MM.1S (cell line): ENCODE measurements around the gene PDE11A.

Source experiments
- DNase-seq: peaks from one replicate; pipeline ENCODE4 v3.0.0-alpha.2; 2015
- H2AFZ ChIP-seq: fragments of 300-600 bp; sonication (generic); 2 replicates; pipeline ENCODE4 v1.6.0; 2016; ENCODE audit warnings: antibody characterized with exemption, low read length
- H3F3A ChIP-seq: fragments of 300-600 bp; sonication (generic); 2 replicates; pipeline ENCODE4 v1.6.1; 2016; ENCODE audit warnings: mild to moderate bottlenecking, antibody characterized with exemption, low read length, moderate library complexity, mixed read lengths; ENCODE audit not compliant: insufficient read depth
- H3K27ac ChIP-seq: fragments of 300-600 bp; sonication (generic); 2 replicates; pipeline ENCODE4 v1.5.1; 2016; ENCODE audit warnings: mild to moderate bottlenecking, low read length
- H3K27me3 ChIP-seq: fragments of 300-600 bp; sonication (generic); replicated peaks from 2 replicates; pipeline ENCODE4 v1.6.0; 2016; ENCODE audit warnings: low read length; ENCODE audit not compliant: insufficient read depth
- H3K36me3 ChIP-seq: fragments of 300-600 bp; sonication (generic); replicated peaks from 2 replicates; pipeline ENCODE4 v1.6.1; 2016; ENCODE audit warnings: mild to moderate bottlenecking, low read length, mixed read lengths; ENCODE audit not compliant: insufficient read depth
- H3K4me1 ChIP-seq: fragments of 300-600 bp; sonication (generic); 2 replicates; pipeline ENCODE4 v1.6.1; 2016; ENCODE audit warnings: low read length, mixed read lengths
- H3K4me2 ChIP-seq: fragments of 300-600 bp; sonication (generic); 2 replicates; pipeline ENCODE4 v1.6.0; 2016; ENCODE audit warnings: low read depth, low read length
- H3K4me3 ChIP-seq: fragments of 300-600 bp; sonication (generic); 2 replicates; pipeline ENCODE4 v1.5.1; 2016; ENCODE audit warnings: low read length, mixed read lengths
- H3K79me2 ChIP-seq: fragments of 300-600 bp; sonication (generic); 2 replicates; pipeline ENCODE4 v1.6.1; 2016; ENCODE audit warnings: mixed run types, low read length, mixed read lengths
- H3K9ac ChIP-seq: fragments of 300-600 bp; sonication (generic); 2 replicates; pipeline ENCODE4 v1.6.1; 2016; ENCODE audit warnings: low read length, mixed read lengths
- H3K9me2 ChIP-seq: fragments of 300-600 bp; sonication (generic); replicated peaks from 2 replicates; pipeline ENCODE4 v1.6.1; 2016; ENCODE audit warnings: mild to moderate bottlenecking, low read length, mixed read lengths; ENCODE audit not compliant: insufficient read depth
- H3K9me3 ChIP-seq: fragments of 300-600 bp; sonication (generic); replicated peaks from 2 replicates; pipeline ENCODE4 v1.6.1; 2016; ENCODE audit warnings: mild to moderate bottlenecking, low read length, mixed read lengths; ENCODE audit not compliant: insufficient read depth
- H4K20me1 ChIP-seq: fragments of 300-600 bp; sonication (generic); 2 replicates; pipeline ENCODE4 v1.6.1; 2016; ENCODE audit warnings: mild to moderate bottlenecking, low read length, moderate library complexity, mixed read lengths; ENCODE audit not compliant: insufficient read depth
- EZH2 ChIP-seq: fragments of 300-600 bp; sonication (generic); optimal IDR thresholded peaks from 2 replicates; pipeline ENCODE3; 2017; ENCODE audit warnings: low read depth, mild to moderate bottlenecking, antibody characterized with exemption, low read length, mixed read lengths
- EZH2phosphoT487 ChIP-seq: fragments of 300-600 bp; sonication (generic); IDR thresholded peaks from 2 replicates; pipeline ENCODE4 v1.6.1; 2018; ENCODE audit warnings: antibody characterized with exemption, low read length
- TF ChIP-seq, protein P1 (sequence below): fragments of 300-600 bp; sonication (generic); IDR thresholded peaks from 2 replicates; pipeline ENCODE4 v1.5.1; 2016; ENCODE audit warnings: antibody characterized with exemption, low read length, mixed read lengths

Gene PDE11A

DNA sequence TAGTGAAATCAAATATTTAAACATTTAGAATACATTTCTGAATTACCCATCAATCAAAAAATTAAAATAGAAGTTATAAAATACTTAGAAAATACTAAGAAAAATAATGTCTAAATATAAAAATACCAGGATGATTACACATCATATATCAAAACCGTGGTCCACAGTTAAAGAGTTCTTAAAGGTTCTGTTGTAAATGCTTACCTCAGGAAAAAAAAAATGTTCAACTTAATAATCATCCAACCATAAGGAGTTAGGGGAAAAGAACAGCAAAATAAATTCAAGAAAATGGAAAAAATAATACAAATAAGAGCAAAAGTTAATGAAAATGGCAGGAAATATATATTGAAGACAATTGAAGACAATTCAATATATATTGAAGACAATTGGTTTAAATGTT is 43.2 kb downstream of the PDE11A start:
- no peak overlapping the region for H2AFZ ChIP-seq
- no peaks in the 10 kb centered on the region for H3K9me3 ChIP-seq
- H3K27ac ChIP-seq = no peak overlapping the region
- TF ChIP-seq, protein P1, sequence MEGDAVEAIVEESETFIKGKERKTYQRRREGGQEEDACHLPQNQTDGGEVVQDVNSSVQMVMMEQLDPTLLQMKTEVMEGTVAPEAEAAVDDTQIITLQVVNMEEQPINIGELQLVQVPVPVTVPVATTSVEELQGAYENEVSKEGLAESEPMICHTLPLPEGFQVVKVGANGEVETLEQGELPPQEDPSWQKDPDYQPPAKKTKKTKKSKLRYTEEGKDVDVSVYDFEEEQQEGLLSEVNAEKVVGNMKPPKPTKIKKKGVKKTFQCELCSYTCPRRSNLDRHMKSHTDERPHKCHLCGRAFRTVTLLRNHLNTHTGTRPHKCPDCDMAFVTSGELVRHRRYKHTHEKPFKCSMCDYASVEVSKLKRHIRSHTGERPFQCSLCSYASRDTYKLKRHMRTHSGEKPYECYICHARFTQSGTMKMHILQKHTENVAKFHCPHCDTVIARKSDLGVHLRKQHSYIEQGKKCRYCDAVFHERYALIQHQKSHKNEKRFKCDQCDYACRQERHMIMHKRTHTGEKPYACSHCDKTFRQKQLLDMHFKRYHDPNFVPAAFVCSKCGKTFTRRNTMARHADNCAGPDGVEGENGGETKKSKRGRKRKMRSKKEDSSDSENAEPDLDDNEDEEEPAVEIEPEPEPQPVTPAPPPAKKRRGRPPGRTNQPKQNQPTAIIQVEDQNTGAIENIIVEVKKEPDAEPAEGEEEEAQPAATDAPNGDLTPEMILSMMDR = no peak
- TF ChIP-seq EZH2 = no peak
- TF ChIP-seq EZH2phosphoT487 = no peak
- H3K4me3 ChIP-seq = no peak overlapping the region
- no peaks in the 10 kb centered on the region for H3K27me3 ChIP-seq
- no peaks in the 10 kb centered on the region for H3K36me3 ChIP-seq
- no peaks in the 10 kb centered on the region for H3K4me1 ChIP-seq
- H4K20me1 ChIP-seq = no peaks in the 10 kb centered on the region
- H3K9me2 ChIP-seq = no peaks in the 10 kb centered on the region
- no peak for DNase-seq
- no peak overlapping the region for H3K9ac ChIP-seq
- no peaks in the 10 kb centered on the region for H3K79me2 ChIP-seq
- H3K4me2 ChIP-seq = no peak overlapping the region
- H3F3A ChIP-seq = no peaks in the 10 kb centered on the region; the same call in 1 of the 2 replicates

DNA sequence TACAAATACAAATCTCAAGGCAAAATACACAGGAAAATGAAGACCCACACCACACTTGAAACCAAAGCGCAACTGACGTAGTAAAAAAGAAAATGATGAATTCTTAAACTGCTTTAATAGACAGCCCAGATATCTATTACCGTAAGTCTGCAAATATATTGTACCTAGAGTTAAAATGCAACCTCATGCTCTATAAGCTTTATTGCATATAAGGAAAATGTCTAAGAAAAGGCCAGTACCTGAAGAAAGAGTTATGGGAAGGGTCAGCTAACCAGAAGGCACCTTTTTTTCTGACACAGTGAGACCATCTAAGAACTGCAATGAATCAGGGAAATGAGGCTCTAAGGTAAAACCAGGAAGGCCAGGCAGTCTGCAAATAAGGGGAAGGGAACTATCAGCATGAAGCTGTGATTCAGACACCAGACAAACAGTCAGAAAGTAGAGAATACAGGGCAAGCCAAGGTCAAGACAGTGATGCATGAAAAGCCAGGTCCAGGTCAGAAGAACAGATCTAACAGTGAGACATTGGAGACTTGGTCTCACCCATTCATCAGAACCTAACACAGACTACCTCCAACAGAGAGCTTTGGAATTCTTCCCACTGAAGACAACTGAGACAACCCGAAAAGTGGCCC is 46.9 kb downstream of the PDE11A start:
- Histone ChIP-seq H3K36me3 (no peaks in the 10 kb centered on the region), H3K79me2 (no peaks in the 10 kb centered on the region), H3F3A (no peaks in the 10 kb centered on the region), H3K4me2 (no peak overlapping the region), H4K20me1 (no peaks in the 10 kb centered on the region), H3K27me3 (no peaks in the 10 kb centered on the region), H3K27ac (no peak overlapping the region), H2AFZ (no peak overlapping the region), H3K4me3 (no peak overlapping the region), H3K9me2 (no peaks in the 10 kb centered on the region), H3K9ac (no peak overlapping the region), H3K9me3 (no peaks in the 10 kb centered on the region), H3K4me1 (no peaks in the 10 kb centered on the region)
- TF ChIP-seq, protein P1 = no peak
- TF ChIP-seq EZH2 (no peak), EZH2phosphoT487 (no peak)
- DNase-seq = no peak

DNA sequence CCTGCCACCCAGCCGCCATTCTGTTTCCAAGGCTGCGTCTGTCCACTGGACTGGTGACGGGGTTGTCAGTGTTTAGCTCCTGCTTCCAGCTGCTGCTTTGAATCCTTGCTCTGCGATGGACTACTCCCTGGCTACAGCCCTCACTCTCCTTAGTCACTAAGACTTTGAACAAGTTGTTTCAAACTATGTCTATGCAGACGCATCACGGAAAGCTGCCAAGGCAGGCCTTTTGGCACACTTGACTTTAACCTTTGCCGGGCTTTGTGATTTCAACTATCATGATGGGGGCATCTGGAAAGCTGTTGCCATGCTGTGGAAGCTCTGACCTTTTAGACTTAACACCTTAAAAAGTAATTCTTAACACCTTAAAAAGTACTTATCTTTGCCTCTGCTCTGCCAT is 54.4 kb downstream of the PDE11A start:
- Histone ChIP-seq H3K9ac (no peak overlapping the region), H3K36me3 (no peaks in the 10 kb centered on the region), H3K27me3 (no peaks in the 10 kb centered on the region), H3K9me2 (no peaks in the 10 kb centered on the region), H3F3A (no peaks in the 10 kb centered on the region), H3K4me2 (no peak overlapping the region), H3K79me2 (no peaks in the 10 kb centered on the region), H4K20me1 (no peaks in the 10 kb centered on the region), H3K27ac (no peak overlapping the region), H2AFZ (no peak overlapping the region), H3K4me3 (no peak overlapping the region), H3K4me1 (no peaks in the 10 kb centered on the region), H3K9me3 (no peaks in the 10 kb centered on the region)
- TF ChIP-seq EZH2 (no peak), EZH2phosphoT487 (no peak)
- TF ChIP-seq, protein P1 = no peak
- no peak for DNase-seq
